Inflammatory macrophage treated with lipopolysaccharide for 1 hour (primary cell): ENCODE data around the gene SPIN1.

Source experiments
- DNase-seq, 2 donors: peaks; one replicate each; pipeline ENCODE4 v3.0.0-alpha.2; 2020 to 2022

Gene SPIN1

DNA sequence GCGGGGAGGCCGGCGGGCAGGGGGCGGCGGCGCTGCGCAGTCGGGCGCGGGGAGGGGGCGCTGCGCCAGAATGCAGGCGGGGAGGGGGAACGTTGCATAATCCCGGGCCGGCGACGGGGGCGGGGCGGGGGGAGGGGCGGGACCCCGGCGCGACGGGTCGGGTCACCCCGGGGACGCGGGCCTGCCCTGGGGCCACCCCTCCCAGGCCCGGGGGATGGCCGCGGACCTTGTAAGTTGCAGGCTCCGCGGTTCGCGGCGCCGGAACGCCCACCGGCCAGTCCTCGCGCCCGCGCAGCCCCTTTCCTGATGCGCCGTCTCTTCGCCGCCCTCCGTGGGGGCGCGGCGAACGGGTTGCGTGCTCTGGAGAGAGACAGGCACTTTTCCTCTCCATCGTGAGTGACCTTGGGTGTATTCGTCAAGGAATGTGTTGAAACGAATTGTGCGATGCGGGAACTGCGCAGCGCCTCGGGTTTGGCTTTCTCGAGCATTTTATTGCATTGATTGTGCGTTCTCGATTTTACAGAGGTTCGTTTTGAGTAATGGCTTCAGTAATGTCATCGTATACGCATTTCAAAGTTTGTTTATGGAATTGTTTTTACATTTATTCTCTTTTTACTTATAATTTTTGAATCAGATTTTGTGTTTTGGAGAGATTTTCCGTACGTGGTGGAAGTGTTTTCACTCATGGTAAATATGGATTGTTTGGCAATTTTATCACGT lies 802 bp downstream of the SPIN1 start:
- DNase-seq = peak; percentile 52 to 71

- no peak for DNase-seq
These were observed 2.2 kb downstream of the SPIN1 start for GRCh38 chr9:88390371-88390990.

DNA sequence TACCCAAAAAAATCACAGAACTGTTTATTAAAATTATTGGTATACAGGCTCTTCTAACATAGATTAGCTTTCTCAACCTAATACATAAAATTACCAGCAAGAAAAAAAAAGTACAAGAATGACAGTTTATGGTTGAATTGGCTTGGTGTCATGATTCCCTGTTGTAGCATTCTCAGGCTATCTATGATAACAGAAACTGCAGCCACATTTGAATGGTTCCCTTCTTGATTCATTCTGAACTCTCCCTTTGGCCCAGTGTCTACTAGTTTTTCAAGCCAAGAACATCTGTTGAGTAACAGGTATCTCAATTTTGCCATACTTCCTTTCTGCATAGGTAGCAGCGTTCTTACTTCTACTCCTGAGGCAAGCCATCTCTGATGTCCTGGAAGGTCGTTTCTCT lies 3.0 kb downstream of the SPIN1 start:
- no peak for DNase-seq

DNA sequence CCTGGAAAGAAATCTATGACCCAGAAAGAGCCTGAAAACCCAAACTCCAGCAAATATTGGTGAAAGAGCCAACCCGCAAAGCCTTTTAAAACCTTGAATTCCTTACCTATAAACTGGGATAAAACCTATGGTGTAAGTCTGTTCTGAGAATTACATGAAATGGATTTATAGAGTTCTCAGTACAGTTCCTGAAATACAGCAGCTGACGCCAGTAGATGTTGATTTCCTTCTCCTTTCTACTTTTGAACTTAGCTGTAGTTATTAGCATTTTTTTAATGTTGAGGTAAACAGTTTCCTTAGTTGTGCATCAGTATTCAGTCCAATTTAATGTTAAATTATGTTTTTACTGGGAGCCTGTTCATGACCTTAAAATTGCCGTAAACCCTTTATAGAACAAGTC lies 3.7 kb downstream of the SPIN1 start:
- DNase-seq = peak; percentile 11 to 29

GRCh38 chr9:88392549-88392948 lies 4.3 kb downstream of the SPIN1 start:
- no peak for DNase-seq

DNA sequence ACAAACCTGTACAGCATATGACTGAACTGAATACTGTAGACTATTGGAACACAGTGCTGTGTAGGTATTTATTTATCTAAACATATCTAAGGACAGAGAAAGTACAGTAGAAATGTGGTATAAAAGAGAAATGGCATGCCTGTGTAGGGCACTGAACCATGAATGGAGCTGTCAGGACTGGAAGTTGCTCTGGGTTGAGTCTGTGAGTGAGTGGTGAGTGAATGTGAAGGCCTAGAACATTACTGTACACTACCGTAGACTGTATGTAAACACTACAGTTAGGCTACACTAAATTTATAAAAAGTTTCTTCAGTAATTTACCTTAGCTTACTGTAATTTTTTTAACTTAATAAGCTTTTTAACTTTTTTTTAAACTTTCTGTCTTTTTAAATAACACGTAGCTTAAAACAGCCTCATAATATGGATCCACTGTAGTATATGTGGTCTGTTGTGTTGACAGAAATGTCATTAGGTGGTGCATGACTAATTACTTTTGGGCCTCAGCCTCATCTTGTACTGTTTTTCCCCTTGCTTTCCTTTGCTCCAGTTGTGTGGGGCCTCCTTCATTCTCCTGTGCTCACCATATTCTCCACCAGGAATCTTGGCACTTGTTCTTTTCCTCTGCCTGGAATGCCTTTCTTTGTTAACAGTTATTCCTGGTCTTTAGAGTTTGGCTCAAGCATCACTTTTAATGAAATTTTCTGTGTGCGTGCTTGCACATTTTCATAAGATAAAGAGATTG lies 8.8 kb downstream of the SPIN1 start:
- no peak for DNase-seq

- DNase-seq = no peak
These were observed 9.8 kb downstream of the SPIN1 start for GRCh38 chr9:88398016-88398415.

- no peak for DNase-seq
These were observed 11.7 kb downstream of the SPIN1 start for GRCh38 chr9:88399966-88400365.

DNA sequence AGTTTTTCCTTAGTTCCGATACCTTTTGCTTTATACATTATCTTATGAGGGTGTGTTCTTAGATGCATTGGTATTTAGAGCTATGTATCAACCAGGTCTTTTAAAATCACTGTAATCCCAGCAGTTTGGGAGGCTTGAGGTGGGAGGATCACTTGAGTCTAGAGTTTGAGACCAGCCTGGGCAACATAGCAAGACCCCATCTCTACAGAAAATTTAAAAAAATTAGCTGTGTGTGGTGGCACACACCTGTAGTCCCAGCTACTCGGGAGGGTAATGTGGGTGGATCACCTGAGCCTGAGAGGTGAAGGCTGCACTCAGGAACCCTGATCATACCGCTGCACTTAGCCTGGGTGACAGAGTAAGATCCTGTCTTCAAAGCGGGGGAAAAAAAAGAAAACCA lies 15.1 kb downstream of the SPIN1 start:
- no peak for DNase-seq

GRCh38 chr9:88406051-88406450 lies 17.8 kb downstream of the SPIN1 start:
- no peak for DNase-seq

GRCh38 chr9:88411471-88411870 lies 23.2 kb downstream of the SPIN1 start:
- no peak for DNase-seq

- DNase-seq = no peak
These were observed 26.1 kb downstream of the SPIN1 start for GRCh38 chr9:88414298-88414697.

- no peak for DNase-seq
These were observed 29.8 kb downstream of the SPIN1 start for GRCh38 chr9:88418025-88418424.

GRCh38 chr9:88418715-88419540 lies 30.7 kb downstream of the SPIN1 start:
- DNase-seq = no peak

DNA sequence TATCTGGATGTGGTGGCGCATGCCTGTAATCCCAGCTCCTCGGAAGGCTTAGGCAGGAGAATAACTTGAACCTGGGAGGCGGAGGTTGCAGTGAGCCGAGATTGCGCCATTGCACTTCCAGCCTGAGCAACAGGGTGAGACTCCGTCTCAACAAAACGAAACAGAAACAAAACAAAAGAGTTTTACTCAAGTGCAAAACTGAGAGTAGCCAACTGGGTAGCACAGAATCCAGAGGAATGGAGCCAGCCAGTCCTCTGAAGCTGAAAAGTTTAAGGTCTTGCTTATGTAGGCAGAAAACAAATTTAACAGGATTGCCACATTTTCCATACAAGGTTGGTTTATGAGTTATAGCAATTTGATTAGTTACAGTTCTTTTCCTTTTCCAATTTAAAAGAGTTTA lies 32.0 kb downstream of the SPIN1 start:
- DNase-seq = no peak

DNA sequence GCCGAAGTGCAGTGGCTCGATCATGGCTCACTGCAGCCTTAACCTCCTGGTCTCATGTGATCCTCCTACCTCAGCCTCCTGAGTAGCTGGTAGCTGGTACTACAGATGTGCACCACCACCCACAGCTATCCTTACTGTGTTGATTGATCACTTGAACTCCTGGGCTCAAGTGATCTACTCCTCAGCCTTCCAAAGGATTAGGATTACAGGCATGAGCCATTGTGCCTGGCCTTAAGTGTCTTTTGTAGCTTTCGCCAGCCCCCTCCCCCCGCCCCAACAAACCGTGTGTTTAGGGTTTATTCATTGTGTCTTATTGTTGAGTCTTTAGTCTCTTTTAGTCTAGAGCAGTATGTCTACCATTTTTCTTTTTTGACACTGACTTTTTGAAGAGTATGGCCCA lies 33.1 kb downstream of the SPIN1 start:
- DNase-seq = no peak

DNA sequence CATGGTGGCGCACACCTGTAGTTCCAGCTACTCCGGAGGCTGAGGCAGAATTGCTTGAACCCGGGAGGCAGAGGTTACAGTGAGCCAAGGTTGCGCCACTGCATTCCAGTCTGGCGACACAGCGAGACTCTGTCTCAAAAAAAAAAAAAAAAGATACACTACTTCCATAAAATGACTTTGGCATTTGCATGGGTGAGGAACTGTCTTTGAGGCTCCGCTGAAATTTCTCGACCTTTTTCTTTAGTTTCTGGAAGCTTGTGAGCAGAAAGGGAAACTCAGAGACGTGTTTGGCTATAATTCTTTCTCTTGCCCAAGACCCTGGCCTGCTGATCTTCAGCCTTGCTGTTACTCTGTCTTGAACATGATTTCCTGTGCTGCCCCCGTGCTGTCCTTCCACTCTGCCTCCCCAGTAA lies 37.3 kb downstream of the SPIN1 start:
- peak; percentile 78 to 87 for DNase-seq

GRCh38 chr9:88426651-88427050 lies 38.4 kb downstream of the SPIN1 start:
- no peak for DNase-seq

DNA sequence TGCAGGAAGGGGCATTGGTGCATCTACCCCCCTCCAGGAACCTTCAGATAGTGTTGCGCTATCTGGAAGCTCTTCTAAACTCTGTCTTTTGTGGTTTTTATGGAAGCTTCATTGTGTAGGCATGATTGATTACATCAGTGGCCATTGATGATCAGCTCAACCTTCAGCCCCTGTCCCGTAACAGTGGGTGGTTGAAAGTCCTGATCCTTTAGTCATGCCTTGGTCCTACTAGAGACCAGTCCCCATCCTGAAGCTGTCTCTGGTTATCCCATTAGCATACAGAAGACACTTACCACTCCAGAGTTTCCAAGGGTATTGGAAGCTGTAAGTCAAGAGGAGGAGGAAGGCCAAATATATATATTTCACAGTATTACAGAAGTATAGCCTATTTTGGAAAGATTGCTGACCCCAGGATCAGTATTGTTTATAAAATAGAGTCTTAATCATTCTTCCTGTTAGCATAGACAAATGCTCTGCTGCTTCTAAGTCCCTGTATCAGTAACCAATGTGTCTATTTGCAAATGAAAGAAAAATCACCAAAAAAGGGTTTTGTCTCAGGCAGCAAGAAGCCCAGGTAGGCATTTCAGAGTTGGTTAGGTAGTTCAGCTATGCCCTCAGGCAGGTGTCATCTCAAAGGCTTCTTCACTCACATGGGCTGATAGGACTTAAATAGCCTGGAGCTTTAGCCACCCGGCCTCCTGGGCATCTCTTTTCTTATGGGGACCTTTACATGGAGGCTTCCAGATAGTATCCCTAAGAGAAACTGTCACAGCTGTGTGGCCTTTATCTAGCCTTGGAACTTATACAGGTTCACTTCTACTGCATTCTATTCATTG lies 41.6 kb downstream of the SPIN1 start:
- no peak for DNase-seq

DNA sequence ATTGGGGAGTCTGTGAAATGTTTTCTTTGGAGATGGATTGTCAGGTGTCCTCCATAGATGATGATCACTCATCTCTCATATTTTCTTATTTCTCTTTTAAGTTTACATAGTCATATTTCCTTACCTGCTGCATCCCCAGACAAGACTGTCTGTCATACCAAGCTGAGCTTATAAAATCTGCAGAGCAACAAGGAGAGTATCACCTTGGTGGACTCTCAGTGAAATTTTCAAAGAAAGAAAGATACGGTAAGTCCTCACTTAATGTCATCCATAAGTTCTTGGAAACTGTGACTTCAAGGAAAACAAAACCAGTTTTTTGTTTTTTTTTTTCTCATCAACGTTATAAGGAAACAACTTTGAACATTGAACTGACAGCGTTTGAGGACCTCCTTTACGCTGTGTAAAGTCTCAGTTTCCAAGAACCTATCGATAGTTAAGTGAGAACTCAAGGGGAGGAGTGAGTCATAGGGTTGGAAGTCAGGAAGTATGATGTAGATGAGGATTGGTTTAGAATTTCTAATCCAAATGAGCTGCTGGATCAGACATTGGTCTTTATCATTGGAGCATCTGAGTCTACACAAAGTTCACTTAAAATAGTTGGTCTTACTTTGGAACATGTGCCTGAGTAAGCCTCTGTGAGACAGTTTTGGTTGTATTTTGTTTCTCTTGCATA lies 45.5 kb downstream of the SPIN1 start:
- no peak for DNase-seq

- DNase-seq = no peak
These were observed 47.1 kb downstream of the SPIN1 start for GRCh38 chr9:88435336-88435735.

GRCh38 chr9:88436379-88436778 lies 48.1 kb downstream of the SPIN1 start:
- no peak for DNase-seq
